HG03565 (cell line): Measurements from ENCODE around the gene STIM2.
A peak's percentile ranks its signal among the peaks of the same experiment; 100 is the strongest.

Experiments used
- ATAC-seq: cut with Tn5 transposase; IDR thresholded peaks from one replicate; pipeline ENCODE4 v1.9.1; 2021; ENCODE audit warnings: mild to moderate bottlenecking, moderate library complexity; ENCODE audit not compliant: unreplicated experiment

STIM2 gene

DNA sequence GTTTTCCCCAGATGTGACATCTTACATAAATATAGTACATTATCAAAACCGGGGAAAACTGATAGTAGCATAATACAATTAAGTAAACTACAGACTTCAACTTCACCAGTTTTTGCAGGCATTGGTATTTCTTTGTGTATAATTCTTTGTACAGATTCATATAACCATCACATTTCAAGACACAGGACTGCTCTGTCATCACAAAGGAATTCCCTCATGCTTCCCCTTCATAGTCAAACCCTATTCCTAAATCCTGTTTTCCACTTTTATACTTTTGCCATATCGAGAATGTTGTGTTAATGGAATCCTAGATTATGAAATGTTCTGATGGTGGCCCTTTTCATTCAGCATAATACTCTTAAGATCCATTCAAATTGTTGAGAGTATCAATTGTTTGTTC is 36.0 kb downstream of the STIM2 start:
- no peak for ATAC-seq

- ATAC-seq = no peak
Measured at GRCh38 chr4:26899991-26900390, 39.4 kb downstream of the STIM2 start.

- ATAC-seq = no peak
Measured at GRCh38 chr4:26900765-26901164, 40.1 kb downstream of the STIM2 start.

DNA sequence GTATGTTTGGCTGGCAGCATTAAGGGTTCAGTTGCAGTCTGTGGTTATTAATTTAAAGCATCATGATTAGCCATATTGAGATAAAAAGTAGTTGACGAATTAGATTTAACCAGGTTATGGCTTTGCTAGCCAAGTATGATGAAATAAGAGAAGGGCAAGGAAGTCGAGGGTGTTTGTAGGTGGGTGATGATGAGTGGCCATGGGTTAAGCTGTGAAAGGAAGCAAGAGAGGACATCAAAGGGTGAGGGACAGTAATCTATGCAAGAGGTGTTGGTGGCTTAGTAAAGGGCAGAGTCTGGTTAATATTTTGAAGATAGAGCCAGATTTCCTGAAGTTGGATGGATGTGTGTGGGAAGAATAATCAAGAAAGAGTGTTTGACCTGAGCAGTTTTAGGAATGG is 44.5 kb downstream of the STIM2 start:
- ATAC-seq = no peak

DNA sequence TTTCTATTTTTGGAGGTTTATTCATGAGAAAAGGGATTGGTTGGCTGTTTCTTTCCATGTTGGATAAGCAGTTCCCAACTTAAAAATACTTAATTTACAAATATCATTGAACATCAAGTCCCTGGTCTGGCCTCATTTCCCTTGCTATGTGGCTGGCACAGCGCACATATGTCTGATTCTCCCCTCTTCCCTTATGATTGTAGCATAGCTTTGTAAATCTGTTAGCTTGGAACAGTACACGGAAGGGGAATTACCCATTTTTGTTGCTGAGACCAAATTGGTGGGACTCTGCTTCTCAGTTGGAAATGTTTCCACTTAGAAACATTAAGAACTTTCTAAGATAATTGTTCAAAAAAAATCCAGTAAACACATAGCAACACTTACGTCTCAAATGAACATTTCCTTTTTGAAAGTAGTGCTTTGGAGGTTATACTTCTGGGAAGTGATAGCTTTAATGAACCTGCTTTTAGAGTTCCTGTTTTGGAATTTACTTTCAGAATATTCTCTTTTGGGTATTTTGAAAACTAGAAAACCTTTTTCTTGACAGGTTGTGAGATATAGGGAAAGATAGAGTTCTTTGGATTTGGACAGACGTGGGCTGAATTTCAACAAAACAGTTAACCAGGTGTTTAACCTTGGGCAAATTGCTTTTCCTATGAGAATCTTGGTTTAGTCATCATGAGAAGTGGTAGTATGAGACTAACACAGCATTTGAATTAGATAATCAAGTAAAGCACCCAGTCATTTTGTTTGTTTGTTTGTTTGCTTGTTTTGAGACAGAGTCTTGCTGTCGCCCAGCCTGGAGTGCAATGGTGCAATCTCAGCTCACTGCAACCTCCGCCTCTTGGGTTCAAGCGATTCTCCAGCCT is 47.3 kb downstream of the STIM2 start:
- no peak for ATAC-seq

GRCh38 chr4:26909369-26909768 is 48.7 kb downstream of the STIM2 start:
- no peak for ATAC-seq

GRCh38 chr4:26911254-26911653 is 50.6 kb downstream of the STIM2 start:
- ATAC-seq = no peak

DNA sequence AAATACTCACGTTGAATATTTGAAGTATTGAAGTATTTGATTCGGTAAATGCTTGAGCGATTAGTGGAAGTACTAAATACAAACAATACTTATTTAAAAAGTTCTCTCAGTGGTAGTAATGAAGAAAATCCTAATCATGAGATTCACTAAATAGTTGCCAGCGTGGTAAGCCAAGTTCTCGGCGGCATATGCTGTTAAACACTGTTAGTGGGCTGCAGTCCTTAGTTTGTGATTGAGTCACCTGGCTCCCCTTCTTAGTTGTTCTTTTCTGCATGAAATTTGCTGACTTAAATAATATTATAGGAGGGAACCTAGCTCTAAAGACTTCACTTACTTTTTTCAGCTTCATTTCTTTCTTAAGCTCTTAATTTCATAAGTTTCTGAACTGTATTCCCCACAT is 51.4 kb downstream of the STIM2 start:
- no peak for ATAC-seq

- peak; percentile 57 for ATAC-seq
Measured at GRCh38 chr4:26912810-26913209, 52.2 kb downstream of the STIM2 start.

- ATAC-seq = no peak
Measured at GRCh38 chr4:26916195-26916594, 55.6 kb downstream of the STIM2 start.

- ATAC-seq = no peak
Measured at GRCh38 chr4:26930964-26931363, 70.3 kb downstream of the STIM2 start.

- ATAC-seq = no peak
Measured at GRCh38 chr4:26931451-26931850, 70.8 kb downstream of the STIM2 start.

DNA sequence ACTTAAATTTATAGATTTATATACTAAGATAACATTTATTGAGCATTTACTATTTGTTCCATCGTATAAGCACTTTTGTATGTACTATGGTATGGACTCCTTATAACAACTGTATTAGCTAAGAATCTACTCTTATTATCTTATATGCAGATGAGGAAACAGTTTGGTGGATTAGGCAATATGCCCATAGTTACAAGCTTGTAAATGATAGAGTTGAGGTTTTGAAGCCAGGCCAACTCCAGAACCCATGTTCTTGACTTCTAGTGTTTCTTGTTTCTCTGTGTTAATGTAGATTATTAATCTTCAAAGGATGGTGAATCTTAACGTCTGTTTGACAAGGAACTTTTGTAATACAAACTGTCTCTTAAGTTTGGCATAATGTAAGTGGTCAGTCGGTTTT is 71.3 kb downstream of the STIM2 start:
- no peak for ATAC-seq

DNA sequence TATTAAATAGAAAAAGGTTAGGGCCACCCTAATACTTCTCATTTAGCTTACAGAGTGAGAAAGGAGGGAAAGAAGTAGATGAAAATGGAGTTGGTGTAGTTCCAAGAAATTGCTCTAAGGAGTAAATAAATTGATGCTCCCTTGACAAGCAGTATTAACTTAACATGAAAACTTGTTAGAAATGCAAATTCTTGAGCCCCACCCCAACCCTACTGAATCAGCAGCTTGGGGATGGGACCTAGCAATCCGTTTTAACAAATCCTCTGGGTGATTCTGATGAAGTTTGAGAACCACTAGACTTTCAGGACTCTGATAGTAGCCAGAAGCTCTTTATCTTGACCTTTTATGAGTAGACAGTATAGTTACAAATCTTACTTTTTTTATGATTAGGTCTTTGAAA is 74.8 kb downstream of the STIM2 start:
- ATAC-seq = no peak

DNA sequence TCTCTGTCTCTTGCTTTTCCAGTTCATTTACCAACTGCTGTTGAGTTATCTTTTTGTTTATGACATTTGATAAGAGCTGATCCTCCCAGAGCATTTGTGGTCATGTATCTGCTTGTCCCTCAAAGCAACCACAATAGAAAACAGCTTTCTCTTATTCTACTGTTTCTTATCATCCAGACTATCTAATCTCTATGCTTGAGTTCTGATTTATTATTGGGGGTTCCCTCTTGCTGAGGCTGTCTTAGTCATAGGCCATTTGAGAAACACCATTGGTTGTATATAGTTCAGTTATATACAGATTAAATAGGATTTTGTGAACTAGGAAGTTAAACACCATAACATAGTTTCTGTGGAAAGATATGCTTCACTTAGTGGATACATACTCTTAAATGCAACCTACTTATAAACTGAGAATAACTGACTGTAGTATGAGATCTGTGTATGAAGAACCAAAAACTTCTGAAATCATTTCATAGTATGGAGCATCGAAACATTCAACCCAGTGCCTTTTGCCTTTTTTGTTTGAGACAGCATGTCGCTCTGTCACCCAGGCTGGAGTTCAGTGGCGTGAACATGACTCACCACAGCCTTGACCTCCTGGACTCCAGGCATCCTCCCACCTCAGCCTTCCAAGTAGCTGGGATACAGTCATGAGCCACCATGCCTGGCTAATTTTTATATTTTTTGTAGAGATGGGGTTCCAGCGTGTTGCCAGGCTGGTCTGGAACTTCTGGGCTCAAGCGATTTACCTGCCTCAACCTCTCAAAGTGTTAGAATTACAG is 75.8 kb downstream of the STIM2 start:
- ATAC-seq = no peak

DNA sequence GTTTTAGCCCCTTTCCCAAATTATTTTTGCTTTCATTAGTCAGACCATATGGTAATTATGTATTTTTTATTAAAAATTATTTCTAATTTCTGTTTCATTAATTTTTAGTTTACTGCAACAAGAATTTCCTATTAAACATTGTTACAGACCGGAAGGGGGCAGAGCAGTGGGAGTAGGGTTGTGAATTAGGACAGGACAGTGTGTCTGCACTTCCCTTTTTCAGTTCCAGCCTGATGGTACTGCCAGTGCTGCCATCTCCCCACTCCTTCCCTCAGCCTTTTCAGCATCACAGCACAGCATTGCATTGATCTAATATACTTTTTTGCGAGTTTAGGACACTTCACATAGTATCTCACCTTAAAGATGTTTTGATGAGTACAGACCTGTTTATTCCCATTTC is 76.5 kb downstream of the STIM2 start:
- no peak for ATAC-seq

DNA sequence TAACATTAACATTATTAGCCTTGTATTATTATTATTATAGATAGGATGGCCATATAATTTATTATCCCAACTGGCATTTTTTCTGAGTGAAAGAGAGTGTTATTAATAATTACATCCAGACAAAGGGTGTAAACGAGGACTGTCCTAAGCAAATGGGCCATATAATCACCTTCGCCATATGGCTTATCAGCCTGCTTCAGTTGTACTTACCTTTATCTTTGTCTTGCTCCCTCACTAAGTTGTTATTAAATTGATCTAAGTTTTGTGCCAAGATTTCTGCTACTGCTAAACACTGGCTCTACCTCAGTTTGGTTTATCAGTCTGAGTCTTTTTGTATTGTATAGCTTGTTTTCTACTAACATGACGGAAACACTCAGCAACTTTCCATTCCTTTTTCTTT is 76.9 kb downstream of the STIM2 start:
- ATAC-seq = no peak

DNA sequence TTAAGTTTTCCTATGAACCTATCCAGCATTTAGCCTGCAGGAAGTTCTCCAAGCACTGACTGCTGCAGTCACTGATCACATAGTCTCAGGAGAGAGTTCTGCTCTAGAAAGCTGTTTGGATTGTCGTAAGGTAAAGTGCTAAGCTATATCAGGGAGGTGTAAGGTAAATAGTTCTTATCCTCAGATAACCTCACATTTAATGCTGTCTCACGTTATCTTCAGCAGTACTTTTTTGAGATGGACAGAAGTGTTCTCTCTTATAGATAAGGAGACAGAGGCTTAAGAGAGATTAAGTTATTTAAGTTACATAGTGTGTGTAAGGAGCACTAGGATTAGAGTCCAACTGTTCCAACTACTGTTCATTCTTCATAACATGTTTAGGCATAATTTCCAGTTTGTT is 77.9 kb downstream of the STIM2 start:
- ATAC-seq = no peak

DNA sequence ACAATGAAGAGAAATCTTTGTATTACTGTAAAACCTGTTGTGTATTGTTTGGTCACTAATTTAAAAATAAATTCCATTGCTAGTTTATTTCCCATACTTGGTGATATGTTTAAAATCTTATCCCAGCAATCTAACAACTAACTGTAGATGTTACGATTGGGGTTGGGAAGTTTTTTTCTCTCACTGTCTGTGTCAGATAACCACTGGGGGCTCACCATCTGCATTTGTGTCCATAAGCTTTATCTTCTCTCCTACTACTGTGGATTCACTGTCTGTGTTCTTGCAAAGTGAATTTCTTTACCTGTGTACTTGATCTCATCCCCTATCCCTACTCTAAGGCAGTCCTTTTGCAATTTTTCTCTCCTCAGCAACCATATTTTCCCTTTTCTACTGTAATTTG is 81.3 kb downstream of the STIM2 start:
- no peak for ATAC-seq

DNA sequence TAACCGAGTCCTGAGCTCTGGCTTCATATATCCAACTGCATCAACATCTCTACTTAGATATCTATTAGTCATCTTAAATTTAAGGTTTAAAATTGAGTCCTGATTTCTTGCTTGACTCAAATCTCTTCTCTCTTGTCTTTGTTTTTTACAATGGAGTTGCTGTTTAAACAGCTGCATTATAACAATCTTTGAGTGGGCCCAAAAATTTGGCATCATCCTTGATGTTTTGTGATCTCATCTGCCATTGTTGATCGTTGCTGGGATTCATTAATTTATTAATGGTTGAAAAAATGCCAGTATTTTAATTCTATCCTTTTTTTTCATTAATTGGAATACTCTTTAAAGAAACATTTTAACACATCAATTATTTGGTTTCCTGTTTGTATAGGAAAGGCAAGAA is 82.2 kb downstream of the STIM2 start:
- no peak for ATAC-seq

DNA sequence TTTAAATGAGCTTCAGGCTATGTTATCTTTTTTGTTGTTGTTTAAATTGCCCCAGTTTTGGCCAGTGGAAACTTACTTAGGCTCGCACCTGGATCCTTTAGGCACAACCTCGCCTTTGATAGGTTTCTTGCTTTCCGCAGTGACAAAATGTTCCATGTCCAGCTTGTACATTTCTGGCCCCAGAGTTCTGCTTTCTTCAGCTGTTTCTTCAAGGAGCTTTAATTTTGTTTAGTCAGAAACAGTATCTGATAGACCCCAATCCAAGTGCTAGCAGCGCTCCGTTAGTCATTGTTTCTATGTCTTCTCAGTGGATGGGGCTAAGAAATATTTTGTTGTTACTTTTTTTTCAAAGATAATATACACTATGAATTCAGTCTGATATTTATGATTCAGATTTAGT is 82.8 kb downstream of the STIM2 start:
- no peak for ATAC-seq

- ATAC-seq = no peak
Measured at GRCh38 chr4:26945794-26946193, 85.2 kb downstream of the STIM2 start.
